Erythroblast (primary cell): Measurements from ENCODE around the gene SPG11.

Source experiments
- GATA1 ChIP-seq: IDR thresholded peaks from 2 replicates; pipeline ENCODE4 v1.6.1; 2011; ENCODE audit warnings: low read depth, mild to moderate bottlenecking, control low read depth, low read length, moderate library complexity
- POLR2A ChIP-seq: IDR thresholded peaks from 2 replicates; pipeline ENCODE4 v1.6.1; 2011; ENCODE audit warnings: mild to moderate bottlenecking, low read length

- no peak for TF ChIP-seq POLR2A
- no peak for TF ChIP-seq GATA1
Observed at GRCh38 chr15:44698641-44699040, 35.2 kb upstream of the SPG11 start.
